Activated T-cell treated with anti-CD3 and anti-CD28 coated beads, Interleukin-2, amount 50 U/mL, for 48 hours (primary cell): ENCODE results near the gene AUH.
"Not testable (repeated sequence)": the region's sequence is repeated elsewhere in the genome, so short reads cannot be mapped to it uniquely, and the experiment has no call there.

ENCODE experiments used
- DNase-seq, 2 experiments: peaks; one replicate each; pipeline ENCODE4 v3.0.0-alpha.2; 2020

AUH gene

DNA sequence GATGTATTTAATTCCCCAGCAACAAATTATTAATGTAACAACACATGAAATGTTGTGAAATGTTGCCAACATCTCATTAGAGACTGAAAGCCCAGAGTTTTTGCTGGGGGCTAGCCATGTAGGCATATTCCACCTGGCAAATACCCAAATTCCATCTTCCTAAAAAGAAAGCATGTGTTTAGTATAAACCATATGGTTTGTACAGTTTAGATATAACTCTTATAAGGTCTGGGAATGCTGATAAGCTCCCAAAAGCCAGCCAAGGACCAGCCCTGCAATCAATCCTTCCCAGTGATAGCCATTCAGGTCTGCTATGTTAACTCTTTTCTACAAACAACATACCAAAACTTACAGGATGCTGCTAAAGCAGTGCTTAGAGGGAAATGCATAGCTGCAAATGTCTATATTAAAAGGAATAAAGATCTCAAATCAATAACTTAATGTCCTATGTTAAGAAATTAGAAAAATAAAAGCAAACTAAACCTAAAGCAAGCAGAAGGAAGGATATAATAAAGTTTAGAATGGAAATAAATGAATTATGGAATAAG, 158.9 kb downstream of the AUH start:
- DNase-seq, result no peak

DNA sequence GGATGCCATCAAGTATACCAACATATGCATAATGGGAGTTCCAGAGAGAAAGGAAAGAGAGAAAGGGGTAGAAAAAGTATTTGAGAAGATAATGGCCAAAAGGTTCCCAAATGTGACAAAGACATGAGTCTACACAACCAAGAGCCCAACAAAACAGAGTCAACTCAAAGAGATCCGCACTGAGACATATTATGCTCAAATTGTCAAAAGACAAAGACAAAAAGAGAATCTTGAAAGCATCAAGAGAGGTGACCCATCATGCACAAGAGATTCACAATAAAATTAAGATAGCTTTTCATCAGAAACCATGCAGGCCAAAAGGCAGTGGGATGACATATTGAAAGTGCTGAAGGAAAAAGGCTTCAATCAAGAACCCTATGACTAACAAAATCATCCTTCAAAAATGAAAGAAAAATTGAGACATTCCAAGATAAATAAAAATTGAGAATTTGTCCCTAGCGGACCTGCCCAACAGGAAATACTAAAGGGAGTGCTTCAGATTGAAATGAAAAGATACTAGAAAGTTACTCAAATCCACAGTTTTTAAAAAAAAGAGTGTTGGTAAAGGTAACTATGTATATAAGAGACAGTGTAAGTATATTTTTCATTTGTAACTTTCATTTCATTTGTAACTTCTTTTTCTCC, 160.9 kb downstream of the AUH start:
- no peak for DNase-seq

DNA sequence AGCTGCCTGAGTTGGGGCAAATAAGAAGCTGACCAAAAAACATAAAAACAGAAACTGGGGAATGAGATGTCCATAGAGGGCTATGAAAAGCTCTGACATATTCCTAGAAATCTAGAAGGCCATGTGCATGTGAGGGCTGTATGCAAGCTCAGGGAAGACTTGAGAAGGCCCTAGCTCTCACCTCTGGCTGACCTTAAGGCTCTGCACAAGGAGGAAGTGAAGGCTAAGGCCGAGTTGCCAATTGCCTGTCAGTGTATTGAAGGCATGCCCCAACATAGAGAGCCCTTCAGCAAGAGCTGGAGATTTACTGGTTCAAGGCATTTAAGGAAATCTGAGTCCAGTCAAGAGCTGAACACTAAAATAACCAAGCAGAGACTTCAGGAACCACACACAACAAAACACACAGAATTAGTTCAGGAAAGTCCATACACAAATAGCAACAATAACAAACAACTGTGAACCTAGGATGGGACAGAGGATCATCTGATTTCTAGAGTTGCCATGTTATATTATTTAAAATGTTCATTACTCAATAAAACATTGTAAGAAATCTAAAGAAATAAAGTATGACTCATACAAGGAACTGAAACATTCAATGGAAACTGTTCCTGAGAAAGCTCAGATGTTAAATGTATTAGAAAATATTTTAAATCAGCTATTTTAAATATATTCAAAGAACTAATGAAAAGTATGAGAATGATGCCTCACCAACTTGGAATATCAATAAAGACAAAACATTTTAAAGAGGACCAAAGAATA, 161.8 kb downstream of the AUH start:
- no peak for DNase-seq

DNA sequence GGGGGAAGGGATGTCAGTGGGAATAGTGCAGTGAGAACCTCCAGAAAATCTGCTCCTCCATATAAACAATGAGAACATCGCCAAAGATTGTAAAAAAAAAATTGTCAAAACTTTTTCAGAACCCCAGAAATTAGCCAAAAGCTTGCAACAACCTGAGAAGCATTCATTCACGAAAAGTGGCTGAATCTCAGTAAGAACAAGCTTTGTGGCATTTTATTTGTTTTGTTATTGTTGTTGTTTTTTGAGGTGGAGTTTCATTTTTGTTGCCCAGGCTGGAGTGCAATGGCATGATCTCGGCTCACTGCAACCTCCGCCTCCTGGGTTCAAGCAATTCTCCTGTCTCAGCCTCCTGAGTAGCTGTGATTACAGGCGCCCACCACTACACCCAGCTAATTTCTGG, 162.8 kb downstream of the AUH start:
- DNase-seq, result not testable (repeated sequence)

DNA sequence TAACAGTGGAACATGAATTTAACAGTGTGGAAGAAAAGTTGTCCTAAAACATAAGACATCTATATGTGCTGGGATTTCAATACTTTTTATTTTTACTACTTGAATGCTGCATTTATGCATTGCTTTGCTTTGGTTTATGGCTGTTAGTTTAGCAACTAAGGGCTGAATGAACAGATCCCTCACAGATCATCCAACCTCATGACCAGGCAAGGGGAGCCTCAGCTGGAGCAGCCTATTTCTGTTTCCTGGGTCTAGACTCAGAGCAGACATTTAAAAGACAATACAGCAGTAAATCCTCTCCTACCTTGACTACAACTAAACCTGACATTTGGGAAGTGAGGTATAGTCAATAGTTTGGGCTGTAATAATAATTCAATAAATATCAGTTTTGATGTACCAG, 163.3 kb downstream of the AUH start:
- DNase-seq, result no peak

DNA sequence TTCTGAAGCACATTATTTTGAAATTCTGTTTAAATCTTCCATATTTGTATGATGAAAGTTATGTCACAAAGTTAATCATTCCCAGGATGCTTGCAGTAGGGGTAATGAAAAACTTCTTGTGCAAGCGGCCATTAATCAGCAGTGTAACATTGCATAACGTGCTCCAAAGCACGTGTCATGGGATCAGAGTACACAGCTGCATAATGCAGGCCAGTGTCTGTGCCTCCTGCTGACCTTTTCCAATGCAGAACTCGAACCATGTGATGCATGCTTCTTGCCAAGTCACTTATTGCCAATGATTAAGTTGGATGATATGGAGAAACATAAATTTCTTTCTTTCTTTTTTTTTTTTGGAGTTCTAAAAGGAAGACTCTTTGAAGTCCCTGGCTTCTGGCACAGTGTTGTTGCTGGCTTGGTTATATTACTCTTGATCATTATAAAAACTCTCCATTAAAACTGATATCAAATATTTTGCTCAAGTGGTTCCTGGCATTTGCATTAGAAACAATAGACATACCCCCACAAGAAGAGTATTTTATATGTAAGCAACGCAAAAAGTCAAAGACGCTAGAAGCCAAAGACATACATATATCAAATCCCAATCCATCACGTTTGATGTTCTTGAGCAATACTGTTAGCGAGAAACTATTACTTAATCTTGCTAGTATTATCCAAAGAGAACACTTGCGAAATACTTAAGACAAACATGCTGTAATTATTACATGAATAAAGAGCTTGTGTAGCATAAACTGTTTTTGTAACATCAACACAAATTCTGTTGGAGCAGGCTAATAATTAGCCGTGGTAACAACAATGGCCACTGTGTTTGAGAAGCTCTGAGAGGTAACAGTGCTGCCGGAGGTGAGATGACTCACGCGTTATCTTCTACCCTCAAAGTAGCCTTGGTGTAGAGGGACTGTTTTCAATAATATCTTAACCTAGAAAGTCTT, 164.2 kb downstream of the AUH start:
- DNase-seq, result no peak

DNA sequence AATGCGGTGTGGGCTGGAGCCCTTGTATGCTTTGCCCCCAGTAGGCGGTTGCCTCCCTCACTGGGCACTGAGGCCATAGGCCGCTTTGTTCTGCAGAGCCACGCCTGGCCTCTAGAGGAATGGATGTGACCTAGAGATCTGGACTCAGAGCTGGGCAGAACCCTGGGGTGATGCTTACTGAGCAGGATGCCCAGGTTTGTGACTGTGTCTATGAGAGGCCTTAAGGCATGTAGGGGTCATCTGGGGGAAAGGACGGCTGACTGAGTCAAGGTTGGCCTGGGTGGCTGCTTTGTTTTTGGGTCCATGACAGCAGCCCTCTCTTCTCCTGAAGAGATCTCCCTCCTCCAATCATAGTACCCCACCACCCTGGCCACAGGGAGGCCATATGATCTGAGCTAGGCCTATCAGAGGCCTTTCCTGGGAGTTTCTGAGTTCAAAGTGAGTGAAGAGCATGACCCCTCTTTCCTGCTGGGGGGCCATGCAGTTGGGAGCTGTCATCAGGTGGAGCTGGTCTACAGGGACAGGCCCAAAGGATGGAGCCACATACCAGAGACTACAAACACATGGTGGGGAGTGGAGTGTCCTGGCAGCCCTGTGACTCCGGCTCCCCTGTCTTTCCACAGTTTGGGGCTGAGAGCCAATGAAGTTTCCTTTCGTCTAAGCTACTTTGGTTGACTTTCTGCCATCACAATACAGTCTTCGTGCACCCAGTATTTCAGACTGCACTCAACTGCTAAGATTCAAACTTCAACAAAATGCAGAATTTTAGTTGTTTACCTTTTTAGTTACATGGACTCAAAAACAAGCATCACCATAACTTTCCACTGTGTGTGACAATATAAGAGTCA, 165.4 kb downstream of the AUH start:
- DNase-seq, result peak; percentile 41 to 45

DNA sequence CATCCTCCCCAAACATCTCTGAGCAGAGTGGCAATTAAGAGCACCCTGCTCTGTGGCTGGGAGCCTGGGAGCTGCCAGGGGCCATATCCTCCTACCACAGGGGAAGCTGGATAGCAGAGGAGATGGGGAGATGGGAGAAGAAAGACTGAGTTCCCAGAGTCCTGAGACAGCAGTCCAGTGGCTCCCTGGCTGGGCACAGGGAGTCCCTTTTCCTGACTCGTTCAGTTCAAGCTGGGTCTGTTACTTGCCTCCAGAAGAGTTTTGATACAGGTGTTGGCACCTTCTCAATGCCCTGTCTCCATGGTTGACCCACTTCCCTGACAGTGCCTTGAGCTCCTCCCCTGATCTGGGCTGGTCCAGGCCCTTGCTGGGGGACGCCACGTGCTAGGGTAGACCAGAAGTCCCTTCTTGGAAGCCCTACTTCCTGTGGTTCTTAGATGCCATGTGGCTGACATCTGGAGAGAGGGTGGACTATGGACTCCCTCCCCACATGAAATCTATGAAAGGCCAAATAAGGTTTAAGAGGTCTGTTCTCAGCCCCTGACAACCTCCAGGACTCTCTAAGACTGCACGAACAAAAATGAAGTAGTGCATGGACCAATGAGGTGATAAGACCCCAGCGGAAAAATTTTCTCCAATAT, 166.2 kb downstream of the AUH start:
- DNase-seq, result peak; percentile 47 to 53

DNA sequence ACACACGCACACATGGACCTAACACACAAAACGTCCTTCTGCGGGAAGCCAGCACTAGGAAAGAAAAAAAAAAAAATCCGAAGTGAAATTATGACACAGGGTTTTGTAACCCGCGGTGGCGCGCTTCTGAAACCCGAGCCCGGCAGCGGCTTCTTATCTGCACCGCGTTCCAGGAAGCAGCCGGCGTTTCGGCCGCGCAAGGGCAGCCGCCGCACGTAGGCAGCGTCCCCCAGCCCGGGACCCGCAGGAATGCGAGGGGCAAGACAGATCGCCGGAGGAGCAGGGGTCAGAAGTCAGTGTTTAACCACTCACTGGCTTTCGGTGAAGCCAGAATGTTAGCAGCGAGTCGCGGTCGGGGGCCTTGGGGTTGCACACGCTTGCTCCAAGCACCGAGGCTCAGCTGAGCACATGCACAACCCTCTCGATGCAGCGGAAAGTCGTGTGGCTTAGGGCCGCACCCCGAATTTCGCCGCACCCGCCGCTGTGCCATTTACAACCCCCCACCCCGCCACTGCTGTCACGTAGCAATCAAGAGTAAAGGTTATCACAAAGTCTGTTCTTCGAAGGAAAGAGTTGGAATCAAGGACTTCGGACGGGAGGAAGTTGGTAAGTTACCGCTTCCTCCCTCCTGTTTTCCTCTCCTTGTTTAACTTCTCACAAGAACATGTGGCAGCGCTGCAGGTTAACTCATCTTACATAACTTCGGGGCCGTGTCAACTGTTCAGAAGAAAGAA, 167.9 kb downstream of the AUH start:
- DNase-seq, result peak; percentile 94 to 95

DNA sequence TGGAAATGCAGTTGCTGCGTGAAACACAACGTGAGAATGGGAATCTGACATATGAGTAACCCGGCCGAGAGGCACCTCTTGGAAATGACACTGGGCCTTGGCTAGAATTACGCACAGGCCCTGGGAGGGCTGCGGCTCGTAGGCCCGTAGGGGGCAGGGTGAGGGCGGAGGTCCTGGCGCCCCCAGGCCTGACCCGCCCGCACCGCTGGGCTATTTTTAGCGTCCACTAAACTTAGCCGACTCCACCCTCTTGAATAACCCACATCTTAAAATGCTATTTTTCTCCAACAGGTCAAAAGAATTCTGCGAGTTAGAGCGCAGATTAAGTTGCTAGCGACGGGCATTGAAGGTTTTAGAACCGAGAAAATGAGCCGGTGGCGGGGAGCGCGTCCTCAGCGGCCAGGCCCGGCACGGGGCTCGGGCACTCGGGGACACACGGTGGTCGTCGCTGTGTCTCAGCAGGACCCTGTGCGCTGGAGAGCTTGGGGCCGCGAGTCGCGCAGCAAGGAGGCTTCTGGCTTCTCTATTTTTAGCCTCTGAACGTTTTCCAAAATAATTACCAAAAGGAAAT, 168.5 kb downstream of the AUH start:
- peak; percentile 88 to 90 for DNase-seq

DNA sequence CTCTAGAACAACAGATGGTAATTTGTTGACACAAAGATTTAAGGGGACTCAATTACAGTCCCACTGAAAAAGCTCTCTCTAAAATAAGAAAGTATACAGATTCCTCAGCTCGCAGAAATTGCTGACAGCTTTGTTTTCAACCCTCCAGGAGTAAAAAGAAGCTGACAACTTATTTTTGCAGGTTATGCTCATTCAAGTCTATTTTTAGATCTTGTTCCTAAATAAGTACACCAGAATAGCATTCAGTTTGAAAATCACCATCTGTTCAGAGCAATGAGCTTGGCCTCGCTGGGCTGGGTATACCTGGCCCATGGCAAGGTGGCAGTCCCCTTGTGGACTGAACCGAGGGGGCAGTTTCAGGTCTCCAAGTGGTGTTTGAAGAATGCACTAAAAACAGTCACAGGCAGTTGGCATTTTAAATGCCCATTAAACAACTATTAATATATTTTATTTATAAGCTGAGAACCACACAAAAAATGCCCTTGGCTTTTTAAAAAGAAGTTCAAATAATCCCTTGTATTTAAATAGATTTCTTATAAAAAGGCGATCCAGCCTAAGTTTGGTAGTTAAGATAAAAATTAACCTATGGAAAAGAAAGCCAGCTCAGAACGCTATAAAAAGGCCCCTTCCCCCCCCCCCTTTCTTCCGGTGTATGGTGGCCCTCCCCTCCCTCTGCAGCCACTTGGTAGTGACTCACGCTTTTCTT, 169.2 kb downstream of the AUH start:
- peak; percentile 71 to 72 for DNase-seq

DNA sequence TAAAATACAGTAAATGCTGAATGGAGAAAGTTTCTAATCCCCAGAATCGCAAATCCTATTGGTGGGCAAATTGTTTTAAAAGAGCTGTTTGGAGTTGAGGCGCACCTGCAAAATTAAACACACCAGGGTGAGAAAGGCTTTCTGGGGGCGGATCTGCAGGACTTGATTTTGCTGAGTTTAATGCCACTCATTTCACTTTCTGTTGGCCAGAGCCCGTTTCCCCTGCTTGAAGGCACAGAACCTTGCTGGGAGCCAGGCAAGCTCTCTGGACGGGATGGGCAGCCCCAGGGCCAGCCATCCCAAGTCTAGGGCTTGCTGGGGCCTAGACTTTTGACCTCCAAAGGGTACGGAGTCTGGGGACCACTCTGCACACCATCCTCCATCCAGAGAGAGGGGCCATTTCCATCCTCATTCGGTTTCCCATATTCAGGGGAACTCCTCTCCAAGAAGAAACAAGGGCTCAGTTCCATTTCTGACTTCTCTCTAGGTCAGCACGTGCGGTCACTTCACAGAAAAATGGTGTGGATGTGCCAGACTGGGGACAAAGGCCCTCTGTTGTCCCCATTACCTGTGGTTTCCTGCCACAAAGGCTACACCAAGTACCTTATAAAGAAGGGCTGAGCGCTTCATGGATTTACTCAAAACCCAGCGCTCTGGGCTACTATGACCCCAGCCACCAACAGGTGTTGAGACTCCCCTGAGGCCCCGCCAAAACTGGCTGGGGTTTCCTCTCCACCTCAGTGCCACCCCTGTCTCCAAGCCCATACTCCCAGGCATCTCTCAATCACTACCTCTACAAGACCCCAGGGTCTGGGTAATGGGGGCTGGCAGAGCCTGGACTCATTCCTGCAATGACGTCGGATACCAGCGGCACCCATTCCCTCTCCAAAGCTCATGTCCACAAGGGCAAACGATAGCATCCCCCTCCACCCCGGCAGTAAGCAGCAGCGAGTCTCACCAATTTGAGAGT, 170.0 kb downstream of the AUH start:
- DNase-seq, result peak; percentile 59 to 65

DNA sequence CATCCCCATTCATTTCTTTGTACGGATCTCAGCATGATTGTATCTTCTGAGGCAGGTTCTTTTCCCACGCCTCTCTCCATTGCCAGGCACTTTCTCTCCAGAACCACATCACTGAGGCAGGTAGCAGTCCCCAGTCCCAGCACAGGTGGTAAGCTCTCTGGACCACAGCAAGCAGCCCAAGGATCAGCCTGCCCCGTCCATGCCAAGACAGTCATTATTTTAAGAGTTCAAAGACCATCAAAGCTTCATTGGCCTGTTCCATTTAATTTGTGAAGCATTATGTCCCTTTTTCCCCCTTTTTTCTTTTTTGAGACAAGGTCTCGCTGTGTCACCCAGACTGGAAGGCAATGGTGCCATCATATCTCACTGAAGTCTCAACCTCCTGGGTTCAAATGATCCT, 171.7 kb downstream of the AUH start:
- DNase-seq, result peak in 1 of 2 experiments; percentile 19

DNA sequence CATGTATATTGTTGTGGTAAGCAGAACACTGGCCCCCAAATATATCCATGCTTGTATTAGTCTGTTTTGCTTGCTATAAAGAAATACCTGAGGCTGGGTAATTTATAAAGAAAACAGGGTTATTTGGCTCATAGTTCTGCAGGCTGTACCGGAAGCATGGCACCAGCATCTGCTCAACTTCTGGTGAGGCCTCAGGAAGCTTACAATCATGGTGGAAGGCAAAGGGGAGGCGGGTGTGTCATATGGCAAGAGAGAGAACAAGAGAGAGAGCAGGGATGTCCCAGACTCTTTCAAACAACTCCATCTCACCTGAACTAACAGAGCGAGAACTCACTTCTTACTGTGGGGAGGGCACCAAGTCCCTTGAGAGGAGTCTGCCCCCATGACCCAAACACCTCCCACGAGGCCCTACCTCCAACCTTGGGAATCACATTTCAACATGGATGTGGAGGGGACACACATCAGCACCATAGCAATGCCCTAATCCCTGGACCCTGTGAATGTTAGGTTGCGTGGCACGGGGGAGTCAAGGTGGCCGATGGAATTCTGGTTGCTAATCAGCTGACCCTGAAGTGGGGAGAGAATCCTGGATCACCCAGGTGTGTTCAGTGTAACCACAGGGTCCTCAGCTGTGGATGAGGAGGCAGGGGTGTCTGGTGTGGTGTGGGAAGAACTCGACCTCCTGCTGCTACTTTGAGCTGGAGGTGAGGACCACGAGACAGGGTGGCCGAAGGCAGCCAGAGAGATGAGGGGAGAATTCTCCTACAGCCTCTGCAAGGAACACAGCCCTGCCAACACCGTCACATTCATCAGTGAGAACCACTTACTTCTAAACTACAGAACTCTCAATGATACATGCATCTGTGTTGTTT, 172.8 kb downstream of the AUH start:
- peak; percentile 21 to 27 for DNase-seq

DNA sequence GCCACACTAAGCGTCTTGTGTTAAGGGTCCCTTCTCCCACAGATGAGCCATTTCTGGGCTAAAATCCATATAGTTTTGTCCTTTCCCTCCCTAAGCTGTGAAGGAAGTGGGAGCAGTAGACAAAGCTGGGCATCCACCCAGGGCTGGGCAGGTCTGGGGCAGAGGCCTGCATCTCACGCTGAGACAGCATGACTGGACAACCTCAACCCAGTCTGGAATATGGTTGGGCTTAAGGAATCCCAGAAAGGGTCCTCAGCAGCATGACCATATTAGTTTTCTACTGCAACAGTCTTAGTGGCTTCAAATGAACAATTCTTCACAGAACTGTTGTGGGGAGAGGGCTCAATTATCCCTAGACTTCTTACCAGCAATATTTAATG, 173.8 kb downstream of the AUH start:
- DNase-seq, result peak in 1 of 2 experiments; percentile 19

DNA sequence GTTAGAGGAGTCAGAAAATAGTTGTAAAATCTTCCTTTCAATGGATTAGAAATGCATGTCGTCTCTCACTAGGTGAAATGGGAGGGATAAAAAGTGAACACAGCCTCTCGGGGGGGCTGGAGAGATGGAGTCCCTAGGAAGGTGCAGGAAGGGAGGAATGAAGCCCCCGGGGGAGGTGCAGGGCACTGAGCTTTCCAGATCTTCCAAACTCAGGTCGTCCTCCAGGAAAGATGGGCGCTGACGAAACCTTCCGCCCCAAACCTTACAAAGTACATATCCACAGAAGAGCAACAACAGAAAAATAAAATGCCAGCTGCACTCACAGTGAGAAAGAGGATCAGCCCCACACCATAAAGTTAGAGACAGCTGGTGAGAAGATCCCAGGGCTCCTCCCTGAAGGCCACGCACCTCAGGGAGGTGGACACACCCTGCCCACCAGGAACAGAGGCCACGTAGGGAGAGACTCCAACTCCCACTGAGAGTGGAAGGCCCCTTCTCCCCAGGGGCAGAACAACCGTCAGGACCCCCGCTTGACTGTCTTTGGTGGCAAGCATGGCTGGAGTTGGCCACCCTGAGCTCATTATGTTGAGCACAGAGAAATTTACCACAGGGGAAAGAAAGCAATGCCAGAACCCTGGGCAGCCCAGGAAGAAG, 174.3 kb downstream of the AUH start:
- DNase-seq, result peak; percentile 21 to 26

DNA sequence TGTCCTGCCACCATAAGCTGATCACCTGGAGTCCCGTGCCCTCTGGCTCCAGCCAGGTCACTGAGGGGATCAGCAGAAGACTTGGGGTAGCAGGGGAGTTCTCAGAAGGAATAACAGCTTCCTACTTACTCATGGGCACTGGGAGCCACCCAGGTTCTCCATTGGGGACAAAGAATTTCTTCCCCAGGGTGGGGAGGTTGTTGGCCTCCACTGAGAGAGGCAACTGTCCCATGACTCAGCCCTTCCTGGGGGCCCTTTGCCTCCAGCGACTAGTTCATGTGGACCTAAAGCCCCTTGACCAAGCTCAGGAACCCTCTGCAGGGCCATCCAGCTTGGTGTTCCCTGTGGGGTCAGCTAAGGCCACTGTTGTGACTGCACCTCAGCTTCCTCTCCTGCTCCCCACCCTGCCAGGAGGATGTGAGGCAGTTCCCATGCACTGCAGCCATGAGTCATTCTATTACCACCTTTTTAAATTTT, 175.0 kb downstream of the AUH start:
- peak; percentile 64 to 67 for DNase-seq
